WTC11 (cell line): ENCODE results near the gene CLP1. TPM values are rescaled to one million over a fixed set of nuclear protein-coding genes. Genes with fewer than 3 reads are reported as not detected.

ENCODE experiments used
- ATAC-seq: fragments of 200-7000 bp; cut with Tn5 transposase; 2 replicates; pipeline ENCODE4 v1.10.0; 2021; ENCODE audit warnings: mild to moderate bottlenecking, moderate library complexity
- CTCF ChIA-PET: fragments of 300-600 bp; sonication (Branson Sonifier 250); formaldehyde crosslinking; loops from one replicate; lab custom pipeline; 2021; ENCODE audit warnings: antibody characterized with exemption; lab: Charles Lee
- POLR2A ChIA-PET: fragments of 350-600 bp; sonication (Branson Sonifier 250); formaldehyde crosslinking; loops from one replicate; lab custom pipeline; 2021; ENCODE audit warnings: antibody characterized with exemption; lab: Charles Lee
- DNase-seq: peaks from one replicate; pipeline ENCODE4 v3.0.0; 2021; ENCODE audit warnings: low spot score
- H3K27ac Mint-ChIP-seq: 2 replicates; pipeline ENCODE4 v1.8.0; 2021; ENCODE audit warnings: mixed read lengths
- H3K27me3 Mint-ChIP-seq: 2 replicates; pipeline ENCODE4 v1.8.0; 2021; ENCODE audit warnings: low read depth, mild to moderate bottlenecking, moderate library complexity, mixed read lengths
- H3K36me3 Mint-ChIP-seq: 2 replicates; pipeline ENCODE4 v1.8.0; 2021; ENCODE audit warnings: mixed read lengths
- H3K4me1 Mint-ChIP-seq: 2 replicates; pipeline ENCODE4 v1.8.0; 2022; ENCODE audit warnings: mixed read lengths
- H3K4me3 Mint-ChIP-seq: 2 replicates; pipeline ENCODE4 v1.8.0; 2021; ENCODE audit warnings: mild to moderate bottlenecking, moderate library complexity, mixed read lengths
- H3K9me3 Mint-ChIP-seq: 2 replicates; pipeline ENCODE4 v1.8.0; 2021; ENCODE audit warnings: mixed read lengths
- AFF4 ChIP-seq: sonication (generic); formaldehyde crosslinking; IDR thresholded peaks from 2 replicates; pipeline ENCODE4 v1.8.1; 2023; ENCODE audit warnings: mild to moderate bottlenecking, missing genetic modification reagents, borderline replicate concordance
- CDX4 ChIP-seq: fragments of 250-450 bp; sonication (Bioruptor Pico); IDR thresholded peaks from 2 replicates; pipeline ENCODE4 v1.9.0; 2021; ENCODE audit warnings: moderate library complexity, mild to moderate bottlenecking, inconsistent platforms, borderline replicate concordance
- ETV6 ChIP-seq: sonication (generic); formaldehyde crosslinking; IDR thresholded peaks from 2 replicates; pipeline ENCODE4 v1.8.1; 2022; ENCODE audit warnings: mild to moderate bottlenecking, missing genetic modification reagents
- FOXK1 ChIP-seq: sonication (generic); formaldehyde crosslinking; IDR thresholded peaks from 2 replicates; pipeline ENCODE4 v1.8.0; 2022; ENCODE audit warnings: mild to moderate bottlenecking, moderate library complexity, missing genetic modification reagents
- IRF2 ChIP-seq: sonication (generic); formaldehyde crosslinking; IDR thresholded peaks from 2 replicates; pipeline ENCODE4 v1.8.0; 2022; ENCODE audit warnings: low read depth, missing genetic modification reagents, borderline replicate concordance
- JAZF1 ChIP-seq: fragments of 250-450 bp; sonication (Bioruptor Pico); IDR thresholded peaks from 2 replicates; pipeline ENCODE4 v1.9.0; 2021; ENCODE audit warnings: moderate library complexity, mild to moderate bottlenecking, inconsistent platforms
- JUN ChIP-seq: sonication (generic); formaldehyde crosslinking; IDR thresholded peaks from 2 replicates; pipeline ENCODE4 v1.8.0; 2023; ENCODE audit warnings: mild to moderate bottlenecking, missing genetic modification reagents
- MLX ChIP-seq: sonication (generic); formaldehyde crosslinking; IDR thresholded peaks from 2 replicates; pipeline ENCODE4 v1.8.1; 2023; ENCODE audit warnings: mild to moderate bottlenecking, missing genetic modification reagents, moderate library complexity
- MYBL2 ChIP-seq: sonication (generic); formaldehyde crosslinking; IDR thresholded peaks from 2 replicates; pipeline ENCODE4 v1.8.1; 2023; ENCODE audit warnings: mild to moderate bottlenecking, moderate library complexity, missing genetic modification reagents
- NFATC4 ChIP-seq: fragments of 250-450 bp; sonication (Bioruptor Pico); IDR thresholded peaks from 2 replicates; pipeline ENCODE4 v1.9.0; 2021; ENCODE audit warnings: mild to moderate bottlenecking
- NFE2L1 ChIP-seq: sonication (generic); formaldehyde crosslinking; IDR thresholded peaks from 2 replicates; pipeline ENCODE4 v1.8.1; 2023; ENCODE audit warnings: missing genetic modification reagents
- NFYB ChIP-seq: sonication (generic); formaldehyde crosslinking; conservative IDR thresholded peaks from 2 replicates; pipeline ENCODE4 v1.8.0; 2022; ENCODE audit warnings: low read depth, missing genetic modification reagents
- NR3C1 ChIP-seq: sonication (generic); formaldehyde crosslinking; conservative IDR thresholded peaks from 2 replicates; pipeline ENCODE4 v1.8.1; 2023; ENCODE audit warnings: low read depth, mild to moderate bottlenecking, missing genetic modification reagents
- PRDM15 ChIP-seq: sonication (generic); formaldehyde crosslinking; IDR thresholded peaks from 2 replicates; pipeline ENCODE4 v1.8.0; 2022; ENCODE audit warnings: missing genetic modification reagents
- RORB ChIP-seq: fragments of 250-450 bp; sonication (Bioruptor Pico); IDR thresholded peaks from 2 replicates; pipeline ENCODE4 v1.9.0; 2021; ENCODE audit warnings: mild to moderate bottlenecking
- SMAD4 ChIP-seq: sonication (generic); formaldehyde crosslinking; IDR thresholded peaks from 2 replicates; pipeline ENCODE4 v1.8.0; 2022; ENCODE audit warnings: mild to moderate bottlenecking, missing genetic modification reagents
- SOX15 ChIP-seq: fragments of 250-450 bp; sonication (Bioruptor Pico); IDR thresholded peaks from 2 replicates; pipeline ENCODE4 v1.9.0; 2021; ENCODE audit warnings: mild to moderate bottlenecking
- TP53 ChIP-seq: sonication (generic); formaldehyde crosslinking; IDR thresholded peaks from 2 replicates; pipeline ENCODE4 v1.8.1; 2023; ENCODE audit warnings: mild to moderate bottlenecking, missing genetic modification reagents
- ZBTB21 ChIP-seq: sonication (generic); formaldehyde crosslinking; IDR thresholded peaks from 2 replicates; pipeline ENCODE4 v1.8.1; 2023; ENCODE audit warnings: mild to moderate bottlenecking, missing genetic modification reagents, borderline replicate concordance
- ZBTB43 ChIP-seq: sonication (generic); formaldehyde crosslinking; IDR thresholded peaks from 2 replicates; pipeline ENCODE4 v1.8.1; 2023; ENCODE audit warnings: mild to moderate bottlenecking, missing genetic modification reagents
- total RNA-seq: library from RNA; stranded (reverse); gene quantifications from 3 replicates; pipeline ENCODE4 v1.2.3, GENCODE V29; 2021
- TF ChIP-seq, protein P1 (sequence below): sonication (generic); formaldehyde crosslinking; IDR thresholded peaks from 2 replicates; pipeline ENCODE4 v1.8.1; 2023; ENCODE audit warnings: mild to moderate bottlenecking, missing genetic modification reagents

Gene CLP1
- total RNA-seq, 1 experiment from 2014 or later, result 26.3 TPM

DNA sequence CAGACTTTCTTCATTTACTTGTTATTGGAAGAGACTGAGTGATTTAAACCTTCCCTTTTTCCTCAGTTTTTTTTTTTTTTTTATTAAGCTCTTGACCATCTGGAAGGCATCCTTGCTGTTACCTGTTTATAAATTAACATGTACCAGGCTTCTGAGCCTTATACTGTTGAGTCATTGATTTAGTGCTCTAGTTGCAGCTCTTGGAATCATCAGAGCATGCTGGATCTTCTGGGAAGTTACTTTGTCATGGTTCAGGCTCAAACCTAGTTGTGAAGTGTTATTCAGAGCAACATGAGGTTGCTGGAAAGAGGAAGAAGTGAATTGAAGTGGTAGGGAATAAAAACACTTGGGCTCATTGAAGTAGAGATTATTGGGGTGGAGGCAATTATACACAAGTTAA lies 16.7 kb downstream of the CLP1 start (continued):
- no peak for TF ChIP-seq IRF2
- TF ChIP-seq JAZF1 (CRISPR knock-in tag), result no peak
- TF ChIP-seq NR3C1 (CRISPR knock-in tag), result no peak
- no peak for TF ChIP-seq CDX4
- no peak for TF ChIP-seq MYBL2 (CRISPR knock-in tag)
- no peak for TF ChIP-seq NFYB (CRISPR knock-in tag)
- no peak for TF ChIP-seq TP53 (CRISPR knock-in tag)
- TF ChIP-seq ETV6 (CRISPR knock-in tag), result no peak
- TF ChIP-seq MLX (CRISPR knock-in tag), result no peak
- no peak for TF ChIP-seq NFE2L1 (CRISPR knock-in tag)
- TF ChIP-seq SMAD4 (CRISPR knock-in tag), result no peak
- TF ChIP-seq FOXK1 (CRISPR knock-in tag), result no peak
- TF ChIP-seq, protein P1, sequence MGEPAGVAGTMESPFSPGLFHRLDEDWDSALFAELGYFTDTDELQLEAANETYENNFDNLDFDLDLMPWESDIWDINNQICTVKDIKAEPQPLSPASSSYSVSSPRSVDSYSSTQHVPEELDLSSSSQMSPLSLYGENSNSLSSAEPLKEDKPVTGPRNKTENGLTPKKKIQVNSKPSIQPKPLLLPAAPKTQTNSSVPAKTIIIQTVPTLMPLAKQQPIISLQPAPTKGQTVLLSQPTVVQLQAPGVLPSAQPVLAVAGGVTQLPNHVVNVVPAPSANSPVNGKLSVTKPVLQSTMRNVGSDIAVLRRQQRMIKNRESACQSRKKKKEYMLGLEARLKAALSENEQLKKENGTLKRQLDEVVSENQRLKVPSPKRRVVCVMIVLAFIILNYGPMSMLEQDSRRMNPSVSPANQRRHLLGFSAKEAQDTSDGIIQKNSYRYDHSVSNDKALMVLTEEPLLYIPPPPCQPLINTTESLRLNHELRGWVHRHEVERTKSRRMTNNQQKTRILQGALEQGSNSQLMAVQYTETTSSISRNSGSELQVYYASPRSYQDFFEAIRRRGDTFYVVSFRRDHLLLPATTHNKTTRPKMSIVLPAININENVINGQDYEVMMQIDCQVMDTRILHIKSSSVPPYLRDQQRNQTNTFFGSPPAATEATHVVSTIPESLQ (CRISPR knock-in tag), result no peak
- TF ChIP-seq PRDM15 (CRISPR knock-in tag), result no peak
- TF ChIP-seq, all 79 proteins: peak for 0

DNA sequence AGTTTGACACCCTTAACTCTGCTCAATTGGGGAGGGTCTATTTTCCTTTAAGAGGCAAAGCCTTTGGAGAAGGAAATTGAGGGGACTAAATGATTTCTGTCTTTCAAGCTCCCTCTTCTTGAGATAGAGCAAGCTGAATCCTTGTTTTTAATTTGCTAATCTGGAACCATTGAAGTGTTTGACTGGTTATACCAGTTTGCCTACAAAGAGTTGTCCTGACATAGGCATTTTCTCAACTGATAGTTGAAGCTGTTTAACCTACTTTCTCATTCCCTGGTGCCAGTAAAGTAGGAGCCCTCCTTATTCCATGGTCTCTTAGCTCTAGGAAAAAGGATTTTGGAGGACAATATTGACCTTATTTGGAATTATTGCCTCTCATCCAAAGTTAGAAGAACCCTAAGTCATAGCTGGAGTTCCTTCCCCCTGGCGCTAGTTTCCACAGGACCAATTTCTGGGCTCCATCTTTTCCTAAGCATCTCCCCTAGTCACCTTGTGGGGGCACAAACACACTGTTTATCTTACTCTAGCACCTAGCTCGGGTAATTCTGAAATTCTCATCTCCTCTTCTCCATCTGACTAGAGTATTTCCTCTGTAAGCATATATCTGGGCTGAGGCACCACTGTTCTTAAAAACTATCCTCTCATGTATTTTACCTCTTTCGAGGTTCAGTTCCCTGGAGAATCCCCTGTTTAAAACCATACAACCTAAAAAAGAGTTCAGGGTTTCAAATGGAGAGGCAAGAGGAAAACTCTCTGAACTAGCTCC lies 17.8 kb downstream of the CLP1 start:
- Mint-ChIP-seq H3K27ac (peak overlapping the region; percentile 2; the same call in 1 of the 2 replicates), H3K27me3 (no peaks in the 10 kb centered on the region), H3K36me3 (peaks cover 50% of the 10 kb centered on the region), H3K4me3 (no peak overlapping the region)
- CTCF ChIA-PET, result interaction anchor here (1.3 to 1.4 kb wide), 2 partner anchors 13 to 184 kb away, joined by 3 to 4 read pairs; no protein-coding TSS in a partner anchor
- POLR2A ChIA-PET, result interaction anchor here (0.5 to 0.8 kb wide), 3 partner anchors 66 to 186 kb away, joined by 3 to 5 read pairs (median 4); partner anchors contain the start of gene SELENOH
- DNase-seq, result no peak
- TF ChIP-seq JUN (CRISPR knock-in tag) (no peak), AFF4 (no peak), ETV6 (CRISPR knock-in tag) (no peak), ZBTB43 (no peak), RORB (no peak), SOX15 (no peak), JAZF1 (CRISPR knock-in tag) (no peak), ZBTB21 (CRISPR knock-in tag) (no peak), NFYB (CRISPR knock-in tag) (no peak), NFATC4 (no peak)
- TF ChIP-seq, protein P1 (CRISPR knock-in tag), result no peak
- TF ChIP-seq, all 79 proteins: peak for 0
- peaks cover 38% of the 10 kb centered on the region for H3K4me1 Mint-ChIP-seq
- peaks cover 3% of the 10 kb centered on the region; the same call in 1 of the 2 replicates for H3K9me3 Mint-ChIP-seq
- ATAC-seq, result no peak
